ENCODE results near the gene PSD2. TPM values are rescaled to one million over a fixed set of nuclear protein-coding genes. Genes with fewer than 3 reads are reported as not detected.

PSD2 gene
- total and polyA plus RNA-seq, 2 experiments from 2014 or later, result 0.08 to 0.10 TPM

- H3F3A ChIP-seq (replicated peaks; ENCODE audit: low read depth), result no peaks in the 10 kb centered on the region
- Mint-ChIP-seq H3K27ac (no peak overlapping the region), H3K9me3 (peaks cover 3% of the 10 kb centered on the region; the same call in 1 of the 3 replicates), H3K27me3 (ENCODE audit: insufficient read depth, low read depth, poor library complexity) (peaks cover 4% of the 10 kb centered on the region), H3K4me3 (no peak overlapping the region), H3K4me1 (peaks cover 12% of the 10 kb centered on the region), H3K36me3 (ENCODE audit: low read depth) (no peaks in the 10 kb centered on the region)
- no peaks in the 10 kb centered on the region for H3K36me3 ChIP-seq (ENCODE audit: insufficient read depth)
- DNase-seq (ENCODE audit: low spot score), result no peak
- H3K4me3 ChIP-seq, result no peak overlapping the region
- no peak overlapping the region for H3K4me2 ChIP-seq
- no peaks in the 10 kb centered on the region for H3K27me3 ChIP-seq (ENCODE audit: insufficient read depth)
- H4K20me1 ChIP-seq (replicated peaks; ENCODE audit: insufficient read depth), result no peaks in the 10 kb centered on the region
- no peaks in the 10 kb centered on the region for H3K9me2 ChIP-seq (ENCODE audit: insufficient read depth)
- TF ChIP-seq STAT1 (IDR thresholded peaks at IDR 0.05; ENCODE audit: unreplicated experiment), result no peak
- 0 out of 4 replicates have a peak, but pooled peaks of 1 of the 2 experiments have one; percentile 4 for TF ChIP-seq CTCF (conservative IDR thresholded peaks at IDR 0.05; ENCODE audit: low read depth in 2 of 2)
- no peak overlapping the region for H3K27ac ChIP-seq (ENCODE audit: low read depth)
- H3K79me2 ChIP-seq (replicated peaks; ENCODE audit: insufficient read depth), result no peaks in the 10 kb centered on the region
- H2AFZ ChIP-seq, result no peak overlapping the region
- ATAC-seq, result no peak
- peaks cover 5% of the 10 kb centered on the region; the same call in 1 of the 2 replicates for H3K4me1 ChIP-seq (ENCODE audit: insufficient read depth)
Measured at GRCh38 chr5:139870677-139871076, 75.1 kb downstream of the PSD2 start.

GRCh38 chr5:139871614-139872013, 76.0 kb downstream of the PSD2 start:
- Mint-ChIP-seq H3K4me3 (no peak overlapping the region), H3K36me3 (ENCODE audit: low read depth) (no peaks in the 10 kb centered on the region), H3K9me3 (peaks cover 3% of the 10 kb centered on the region; the same call in 1 of the 3 replicates), H3K27ac (no peak overlapping the region), H3K4me1 (peaks cover 12% of the 10 kb centered on the region), H3K27me3 (ENCODE audit: insufficient read depth, low read depth, poor library complexity) (peaks cover 4% of the 10 kb centered on the region)
- H3K36me3 ChIP-seq (ENCODE audit: insufficient read depth), result no peaks in the 10 kb centered on the region
- no peaks in the 10 kb centered on the region for H4K20me1 ChIP-seq (replicated peaks; ENCODE audit: insufficient read depth)
- H3K4me2 ChIP-seq, result no peak overlapping the region
- TF ChIP-seq STAT1 (IDR thresholded peaks at IDR 0.05; ENCODE audit: unreplicated experiment), result no peak
- no peak for TF ChIP-seq CREB1 (CRISPR knock-in tag; IDR thresholded peaks at IDR 0.05; ENCODE audit: low read depth)
- no peak for TF ChIP-seq EZH2phosphoT487 (IDR thresholded peaks at IDR 0.05; ENCODE audit: unreplicated experiment)
- TF ChIP-seq NANOG (IDR thresholded peaks at IDR 0.05; ENCODE audit: borderline replicate concordance), result no peak
- no peak for TF ChIP-seq JUNB (IDR thresholded peaks at IDR 0.05; ENCODE audit: unreplicated experiment)
- no peak for TF ChIP-seq ZNF462 (CRISPR knock-in tag; IDR thresholded peaks at IDR 0.05)
- TF ChIP-seq EZH2 (IDR thresholded peaks at IDR 0.05; ENCODE audit: low read depth, unreplicated experiment), result no peak
- H3K27me3 ChIP-seq (ENCODE audit: insufficient read depth), result no peaks in the 10 kb centered on the region
- H3K4me3 ChIP-seq, result no peak overlapping the region
- ATAC-seq, result no peak
- peaks cover 5% of the 10 kb centered on the region; the same call in 1 of the 2 replicates for H3K4me1 ChIP-seq (ENCODE audit: insufficient read depth)
- H2AFZ ChIP-seq, result no peak overlapping the region
- no peak for DNase-seq (ENCODE audit: low spot score)
- H3K9me2 ChIP-seq (ENCODE audit: insufficient read depth), result no peaks in the 10 kb centered on the region
- H3K27ac ChIP-seq (ENCODE audit: low read depth), result no peak overlapping the region
- H3F3A ChIP-seq (replicated peaks; ENCODE audit: low read depth), result no peaks in the 10 kb centered on the region
- H3K79me2 ChIP-seq (replicated peaks; ENCODE audit: insufficient read depth), result no peaks in the 10 kb centered on the region
